ENCODE results near the gene NUTF2.
A peak's percentile ranks its signal among the peaks of the same experiment; 100 is the strongest.

Gene NUTF2

GRCh38 chr16:67846320-67847063 is at the start of gene NUTF2:
Gene NUTF2 (plus strand): TSS chr16:67846933. CDS start chr16:67865131, 18,198 bp downstream.
- DNase-seq (ENCODE audit: low spot score) = peak; percentile 95

- DNase-seq (ENCODE audit: low spot score) = no peak
Measured at GRCh38 chr16:67800338-67800926, 46.3 kb upstream of the NUTF2 start.

- DNase-seq (ENCODE audit: low spot score) = no peak
Measured at GRCh38 chr16:67801241-67801640, 45.5 kb upstream of the NUTF2 start.

GRCh38 chr16:67801883-67802282 is 44.9 kb upstream of the NUTF2 start:
- no peak for DNase-seq (ENCODE audit: low spot score)

GRCh38 chr16:67803894-67804293 is 42.8 kb upstream of the NUTF2 start:
- DNase-seq (ENCODE audit: low spot score) = no peak

- DNase-seq (ENCODE audit: low spot score) = no peak
Measured at GRCh38 chr16:67804853-67805542, 41.7 kb upstream of the NUTF2 start.

GRCh38 chr16:67805718-67806427 is 40.9 kb upstream of the NUTF2 start:
- peak; percentile 3 for DNase-seq (ENCODE audit: low spot score)

- peak; percentile 97 for DNase-seq (ENCODE audit: low spot score)
Measured at GRCh38 chr16:67806428-67807147, 40.1 kb upstream of the NUTF2 start, which contains the start of the genes RANBP10 and TSNAXIP1. Gene RANBP10 (minus strand): TSS chr16:67806560. CDS start chr16:67806536, 24 bp downstream. Gene TSNAXIP1 (plus strand): TSS chr16:67806889. CDS start chr16:67807150, 261 bp downstream.

GRCh38 chr16:67807148-67807682 is 39.5 kb upstream of the NUTF2 start:
- DNase-seq (ENCODE audit: low spot score) = no peak

- no peak for DNase-seq (ENCODE audit: low spot score)
Measured at GRCh38 chr16:67811899-67812298, 34.8 kb upstream of the NUTF2 start.

- no peak for DNase-seq (ENCODE audit: low spot score)
Measured at GRCh38 chr16:67814567-67814966, 32.2 kb upstream of the NUTF2 start.

- DNase-seq (ENCODE audit: low spot score) = no peak
Measured at GRCh38 chr16:67820608-67821259, 26.0 kb upstream of the NUTF2 start.

GRCh38 chr16:67822511-67822910 is 24.2 kb upstream of the NUTF2 start:
- DNase-seq (ENCODE audit: low spot score) = no peak

- DNase-seq (ENCODE audit: low spot score) = no peak
Measured at GRCh38 chr16:67825119-67825518, 21.6 kb upstream of the NUTF2 start.

- DNase-seq (ENCODE audit: low spot score) = no peak
Measured at GRCh38 chr16:67825906-67826305, 20.8 kb upstream of the NUTF2 start.

GRCh38 chr16:67828651-67829050 is 18.1 kb upstream of the NUTF2 start:
- no peak for DNase-seq (ENCODE audit: low spot score)

GRCh38 chr16:67833030-67833414 is 13.7 kb upstream of the NUTF2 start:
- peak; percentile 36 for DNase-seq (ENCODE audit: low spot score)

- peak; percentile 90 for DNase-seq (ENCODE audit: low spot score)
Measured at GRCh38 chr16:67833415-67834241, 13.1 kb upstream of the NUTF2 start.

GRCh38 chr16:67834242-67834614 is 12.5 kb upstream of the NUTF2 start:
- DNase-seq (ENCODE audit: low spot score) = no peak

- peak; percentile 18 for DNase-seq (ENCODE audit: low spot score)
Measured at GRCh38 chr16:67837190-67837589, 9.5 kb upstream of the NUTF2 start.

Measured in LoVo (cell line).